Hematopoietic multipotent progenitor cell treated with erythropoietin and hydrocortisone succinate and interleukin-3 and kit ligand, for 6 days (in vitro differentiated cells): Measurements from ENCODE around the gene DENND1C.

Experiments used
- DNase-seq: peaks from one replicate; pipeline ENCODE4 v3.0.0-alpha.2; 2015

Gene DENND1C

DNA sequence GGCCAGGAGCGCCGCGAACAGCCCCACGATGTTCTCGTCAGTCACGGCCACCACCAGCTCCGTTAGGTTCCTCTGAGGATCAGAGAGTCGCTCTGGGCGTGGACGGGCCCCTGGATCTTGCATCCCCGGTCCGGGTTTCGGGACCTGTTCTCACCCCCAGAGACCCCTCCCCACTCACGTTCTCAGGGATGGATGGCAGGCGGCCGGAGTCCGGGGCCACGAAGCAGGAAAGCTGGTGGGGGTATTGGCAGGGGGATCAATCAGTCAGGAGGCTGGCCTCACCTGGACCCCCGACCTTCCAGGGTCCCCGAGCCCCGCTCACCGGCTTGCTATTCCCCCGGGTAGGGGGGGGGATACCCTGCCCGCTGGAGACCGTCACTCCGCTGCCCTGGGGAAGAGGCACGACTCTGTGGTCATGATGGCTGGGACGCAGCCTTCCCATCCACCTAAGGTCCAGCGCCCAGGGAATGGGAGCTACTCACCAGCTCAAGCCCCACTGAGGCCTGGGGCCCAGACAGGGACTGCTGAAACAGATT, 4.6 kb downstream of the DENND1C start:
- DNase-seq, result no peak

DNA sequence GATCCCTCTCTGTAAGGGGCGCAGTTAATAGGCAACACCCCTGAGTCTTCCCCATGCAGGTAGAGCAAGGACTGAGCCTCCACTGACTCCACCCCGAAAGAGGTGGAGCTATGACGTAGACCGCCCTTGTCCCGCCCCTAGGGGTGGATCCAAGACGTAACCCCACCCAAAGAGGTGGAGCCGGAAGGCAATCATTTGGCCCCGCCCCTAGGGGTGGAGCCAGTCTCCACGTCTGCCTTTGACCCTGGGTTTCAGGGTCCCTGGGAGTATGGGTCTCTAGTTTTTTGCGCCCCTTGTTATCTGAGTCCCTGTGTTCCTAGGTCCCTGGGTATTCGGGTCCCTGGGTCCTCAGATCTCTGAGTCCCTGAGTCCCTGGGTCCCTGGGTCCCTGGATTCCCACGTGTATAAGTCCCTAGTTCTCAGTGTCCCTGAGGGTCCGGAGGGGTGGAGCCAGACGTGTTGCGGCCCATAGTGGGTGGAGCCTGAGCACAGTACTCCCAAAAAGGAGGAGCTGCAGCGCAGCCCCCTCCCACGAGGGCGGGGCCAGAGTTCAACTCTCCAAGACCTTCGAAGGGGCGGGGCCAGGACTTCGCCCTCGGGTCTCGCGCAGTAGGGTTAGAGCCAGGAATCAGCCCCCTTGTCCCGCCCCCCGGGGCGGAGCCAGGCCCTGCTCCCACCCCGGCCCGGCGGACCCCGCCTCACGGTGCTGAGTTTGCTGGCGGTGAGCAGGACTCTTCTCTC, 5.3 kb downstream of the DENND1C start:
- DNase-seq, result peak; percentile 65

DNA sequence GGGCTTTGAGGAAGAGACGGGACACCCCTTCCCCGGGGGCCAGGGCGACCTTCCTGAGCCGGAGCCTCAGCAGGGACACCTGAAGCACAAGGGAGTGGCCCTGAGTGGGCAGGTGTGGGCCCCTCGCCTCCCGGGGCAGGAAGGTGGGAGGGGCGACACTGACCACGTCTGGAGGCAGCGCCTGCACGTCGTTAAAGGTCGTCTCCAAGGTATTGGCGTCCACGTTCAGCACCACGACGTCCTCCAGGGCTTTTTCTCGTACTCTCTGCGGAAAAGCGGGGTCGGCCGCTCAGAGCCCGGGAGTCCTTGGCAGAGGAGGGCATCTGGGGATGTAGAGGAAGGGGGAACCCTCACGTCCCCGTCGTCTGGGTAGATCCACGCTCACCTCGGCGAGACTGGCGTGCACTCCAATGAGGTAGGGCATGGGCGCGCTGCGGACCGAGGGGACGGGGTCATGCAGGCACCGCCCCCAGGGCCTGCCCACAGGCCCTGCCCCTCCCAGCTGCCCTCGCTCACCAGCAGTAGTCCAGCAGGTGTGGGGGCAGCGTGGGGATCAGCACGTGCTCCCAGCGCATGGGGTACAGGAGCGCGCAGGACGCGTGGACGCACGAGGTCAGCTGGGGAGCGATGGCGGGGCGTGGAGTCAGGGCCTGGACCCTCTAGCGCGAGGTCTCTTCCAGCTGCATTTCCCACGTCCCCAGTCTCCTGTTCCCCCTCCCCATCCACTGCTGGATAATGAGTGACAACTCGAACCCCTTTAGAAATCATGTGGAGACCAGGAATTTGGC, 6.1 kb downstream of the DENND1C start:
- no peak for DNase-seq

DNA sequence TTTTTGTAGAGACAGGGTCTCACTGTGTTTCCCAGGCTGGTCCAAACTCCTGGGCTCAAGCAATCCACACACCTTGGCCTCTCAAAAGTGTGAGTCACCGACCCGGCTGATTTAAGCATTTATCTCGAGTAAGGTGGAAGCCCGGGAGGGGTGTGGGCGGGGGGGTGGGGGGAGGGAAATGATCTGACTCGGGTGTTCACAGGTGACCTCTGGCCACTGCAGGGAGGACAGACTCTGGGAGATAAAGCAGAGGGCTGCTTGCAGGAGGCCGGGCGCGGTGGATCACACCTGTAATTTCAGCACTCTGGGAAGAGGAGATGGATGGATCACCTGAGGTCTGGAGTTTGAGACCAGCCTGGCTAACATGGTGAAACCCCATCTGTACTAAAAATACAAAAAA, 7.9 kb downstream of the DENND1C start:
- no peak for DNase-seq

DNA sequence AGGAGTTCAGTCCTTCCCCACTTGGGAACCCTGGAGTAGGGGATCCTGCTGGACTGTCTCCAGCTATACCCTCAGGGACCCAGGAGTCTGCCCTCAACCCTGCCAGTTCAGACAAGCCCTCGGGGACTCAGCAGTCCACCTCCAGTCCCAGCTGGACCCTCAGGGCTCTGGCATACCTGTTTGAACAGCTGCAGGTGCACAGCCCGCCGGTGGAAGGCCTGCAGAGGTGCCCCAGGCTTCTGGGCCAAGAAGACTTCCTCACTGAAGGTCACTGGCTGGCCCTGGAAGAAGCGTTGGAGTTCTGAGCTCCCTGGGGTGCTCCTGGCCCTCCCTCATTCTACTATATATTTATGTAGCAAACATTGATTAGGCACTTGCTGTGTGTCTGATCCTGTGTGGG, 8.9 kb downstream of the DENND1C start:
- DNase-seq, result no peak

DNA sequence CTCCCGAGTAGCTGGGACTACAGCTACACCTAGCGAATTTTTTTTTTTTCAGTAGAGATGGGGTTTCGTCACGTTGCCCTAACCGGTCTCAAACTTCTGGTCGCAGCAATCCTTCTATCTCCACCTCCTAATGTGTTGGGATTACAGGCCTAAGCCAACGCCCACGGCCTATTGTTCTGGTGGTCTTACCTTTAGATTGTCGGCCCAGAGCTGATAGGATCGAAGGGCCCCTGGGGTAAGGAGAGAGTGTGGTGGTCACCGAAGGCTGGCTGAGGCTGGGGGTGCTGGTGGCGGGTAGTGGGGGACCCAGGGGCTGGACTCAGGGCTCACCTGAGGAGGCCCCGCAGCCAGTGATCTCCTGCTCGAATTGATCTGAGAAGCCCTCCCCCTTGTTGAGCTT, 10.5 kb downstream of the DENND1C start:
- no peak for DNase-seq

DNA sequence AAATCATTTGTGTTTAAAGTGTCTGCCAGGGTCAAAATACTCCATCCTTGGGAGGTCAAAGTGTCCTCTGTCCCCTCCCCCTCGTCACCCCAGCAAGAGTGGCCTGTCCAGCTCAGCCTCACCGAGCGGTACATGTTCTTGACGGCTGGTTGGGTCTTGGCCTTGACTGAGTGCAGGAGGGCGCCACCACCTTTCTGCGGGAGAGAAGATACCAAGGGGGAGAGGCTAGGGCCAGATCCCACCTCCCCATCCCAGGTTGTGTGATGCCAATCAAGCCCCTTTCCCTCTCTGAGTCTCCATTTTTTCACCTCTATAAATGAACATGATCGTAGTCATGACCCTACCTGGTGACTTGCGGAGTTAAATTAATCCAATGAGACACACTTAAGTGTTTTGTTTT, 11.4 kb downstream of the DENND1C start:
- DNase-seq, result no peak

DNA sequence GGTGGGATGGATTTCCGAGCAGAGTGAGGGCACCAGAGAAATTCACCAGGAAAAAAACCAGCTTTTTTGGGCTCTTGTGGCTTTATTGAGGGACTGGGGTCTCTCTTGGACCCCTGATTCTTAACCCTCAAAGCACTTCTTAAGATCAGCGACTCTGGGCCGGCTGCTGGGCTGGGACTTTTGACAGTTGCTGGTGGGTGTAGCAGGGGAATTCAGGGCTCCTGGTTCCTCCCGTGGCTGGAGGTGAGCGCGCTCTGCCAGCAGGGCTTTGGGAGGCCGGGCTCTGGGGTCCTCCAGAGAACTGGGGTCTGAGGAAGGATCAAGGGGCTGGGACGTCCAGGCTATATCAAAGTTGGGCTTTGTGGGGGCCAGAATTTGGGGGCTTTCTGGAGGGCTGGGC, 14.2 kb downstream of the DENND1C start:
- DNase-seq, result no peak

DNA sequence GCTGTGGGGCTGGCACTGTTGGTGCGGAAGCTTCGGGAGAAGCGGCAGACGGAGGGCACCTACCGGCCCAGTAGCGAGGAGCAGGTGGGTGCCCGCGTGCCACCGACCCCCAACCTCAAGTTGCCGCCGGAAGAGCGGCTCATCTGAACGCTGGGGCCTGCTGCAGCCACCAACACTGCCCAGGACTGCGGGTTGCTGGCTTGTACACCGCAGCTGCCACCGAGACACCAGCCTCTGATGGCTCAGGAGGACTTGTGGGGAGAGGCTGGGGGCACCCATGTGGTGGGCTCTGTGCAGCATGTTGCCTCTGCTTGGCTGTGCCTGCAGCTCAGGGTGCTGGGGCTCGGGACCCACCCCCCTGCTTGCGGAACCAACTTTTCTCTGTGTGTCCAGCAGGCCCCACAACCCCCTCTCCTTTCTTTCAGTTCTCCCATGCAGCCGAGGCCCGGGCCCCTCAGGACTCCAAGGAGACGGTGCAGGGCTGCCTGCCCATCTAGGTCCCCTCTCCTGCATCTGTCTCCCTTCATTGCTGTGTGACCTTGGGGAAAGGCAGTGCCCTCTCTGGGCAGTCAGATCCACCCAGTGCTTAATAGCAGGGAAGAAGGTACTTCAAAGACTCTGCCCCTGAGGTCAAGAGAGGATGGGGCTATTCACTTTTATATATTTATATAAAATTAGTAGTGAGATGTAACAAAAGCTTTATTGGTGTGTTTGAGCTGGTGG, 14.9 kb downstream of the DENND1C start:
- no peak for DNase-seq

DNA sequence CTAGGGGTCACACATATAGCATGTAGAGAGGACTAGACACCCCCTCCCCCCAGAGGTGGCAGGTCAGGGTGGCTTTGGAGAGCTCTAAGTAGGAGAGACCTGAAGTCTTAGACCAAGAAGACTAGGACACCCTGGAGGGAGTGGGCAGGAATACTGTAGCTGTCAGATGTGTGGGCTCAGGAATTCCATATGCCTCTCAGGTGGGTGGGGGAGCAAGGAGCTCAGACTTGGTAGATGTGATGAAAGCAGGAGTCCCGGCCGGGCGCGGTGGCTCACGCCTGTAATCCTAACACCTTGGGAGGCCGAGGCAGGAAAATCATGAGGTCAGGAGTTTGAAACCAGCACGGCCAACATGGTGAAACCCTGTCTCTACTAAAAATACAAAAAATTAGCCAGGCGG, 15.9 kb downstream of the DENND1C start:
- DNase-seq, result no peak

DNA sequence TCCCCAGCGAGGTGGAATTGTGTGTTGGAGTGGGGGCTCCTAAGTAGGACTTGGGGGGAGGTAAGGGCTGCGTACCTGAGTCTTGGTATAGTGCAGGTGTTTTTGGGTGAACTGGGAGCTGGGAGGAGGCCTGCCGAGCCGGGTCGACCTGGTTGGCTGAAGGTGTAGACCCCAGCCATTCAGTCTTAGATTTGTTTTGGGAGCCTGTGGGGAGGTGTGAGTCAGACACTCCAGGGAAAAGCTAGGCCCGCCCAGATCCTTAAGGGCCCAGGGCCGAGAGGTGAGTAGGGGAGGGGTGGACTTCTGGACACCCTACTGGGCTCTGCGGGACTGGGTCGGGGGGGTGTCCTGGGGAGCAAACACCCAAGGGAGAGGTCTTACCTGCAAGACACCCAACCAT, 16.6 kb downstream of the DENND1C start:
- no peak for DNase-seq

DNA sequence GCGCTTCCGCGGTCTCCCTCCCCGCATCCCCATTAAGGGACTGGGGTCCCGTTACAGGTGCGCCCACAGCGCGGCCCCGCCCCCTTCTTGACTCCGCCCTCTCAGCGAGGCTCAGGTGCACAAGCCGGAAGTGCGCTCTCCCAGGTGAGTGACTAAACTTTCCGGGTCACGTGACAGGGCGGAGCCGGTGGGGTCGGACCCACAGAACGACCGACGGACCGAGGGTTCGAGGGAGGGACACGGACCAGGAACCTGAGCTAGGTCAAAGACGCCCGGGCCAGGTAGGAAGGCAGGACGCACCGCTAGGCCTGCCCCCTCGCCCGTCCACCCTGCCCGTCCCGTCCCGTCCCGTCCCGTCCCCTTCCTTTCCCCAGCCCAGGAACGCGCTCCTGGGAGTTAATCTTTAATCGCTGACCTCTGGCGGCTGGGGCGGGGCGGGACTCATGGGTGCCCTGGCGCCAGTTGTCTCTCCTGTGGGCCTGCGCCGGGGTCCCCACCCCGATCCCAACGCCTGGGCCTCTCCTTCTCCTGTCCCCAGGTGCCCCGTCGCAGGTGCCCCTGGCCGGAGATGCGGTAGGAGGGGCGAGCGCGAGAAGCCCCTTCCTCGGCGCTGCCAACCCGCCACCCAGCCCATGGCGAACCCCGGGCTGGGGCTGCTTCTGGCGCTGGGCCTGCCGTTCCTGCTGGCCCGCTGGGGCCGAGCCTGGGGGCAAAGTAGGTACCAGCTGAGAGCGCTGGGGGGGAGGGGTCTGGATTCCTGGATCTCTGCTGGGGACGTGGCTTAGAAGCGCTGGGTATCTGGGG, 17.3 kb downstream of the DENND1C start, which contains the start of gene CRB3:
Gene CRB3, plus strand, starts transcription at position 202 of the 804 bp plus-strand sequence. Its CDS starts 431 bp downstream, at position 633.
- no peak for DNase-seq

DNA sequence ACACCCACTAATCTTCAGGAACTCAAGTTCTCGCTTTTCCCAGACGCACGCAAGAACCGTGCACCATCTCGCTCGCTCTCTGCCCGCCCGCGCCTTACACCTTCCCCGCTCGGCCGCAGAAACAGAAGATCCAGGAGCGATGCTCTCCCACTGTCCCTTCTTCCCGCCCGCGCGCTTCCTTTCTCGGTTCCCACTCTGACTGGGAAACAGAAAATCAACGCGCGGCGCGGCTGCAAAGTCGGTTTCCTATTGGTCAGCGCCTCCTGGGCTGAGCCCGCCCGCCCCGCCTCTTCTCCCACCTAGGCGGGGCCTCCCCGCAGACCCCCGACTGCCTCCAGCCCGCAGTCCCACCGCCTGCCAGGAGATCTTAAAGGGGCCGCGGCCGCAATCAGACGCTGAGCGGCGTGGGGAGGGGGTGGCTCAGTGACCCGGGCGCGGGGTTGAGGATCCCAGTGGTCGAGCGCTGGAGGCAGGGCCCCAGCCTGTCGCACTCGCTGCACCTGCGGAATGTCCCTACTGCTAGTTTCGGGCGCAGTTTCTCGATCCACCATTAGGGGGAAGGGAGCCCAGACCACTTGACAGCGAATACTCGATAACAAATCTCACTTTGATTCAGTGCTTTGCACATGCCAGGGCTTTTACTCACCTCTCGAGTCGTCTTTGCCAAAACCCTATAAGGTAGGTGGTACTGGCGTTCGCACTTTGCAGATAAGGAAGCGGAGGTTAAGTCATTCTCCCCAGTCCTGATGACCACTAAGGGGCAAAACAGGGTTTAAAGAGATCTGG, 21.3 kb downstream of the DENND1C start:
- DNase-seq, result peak; percentile 99

DNA sequence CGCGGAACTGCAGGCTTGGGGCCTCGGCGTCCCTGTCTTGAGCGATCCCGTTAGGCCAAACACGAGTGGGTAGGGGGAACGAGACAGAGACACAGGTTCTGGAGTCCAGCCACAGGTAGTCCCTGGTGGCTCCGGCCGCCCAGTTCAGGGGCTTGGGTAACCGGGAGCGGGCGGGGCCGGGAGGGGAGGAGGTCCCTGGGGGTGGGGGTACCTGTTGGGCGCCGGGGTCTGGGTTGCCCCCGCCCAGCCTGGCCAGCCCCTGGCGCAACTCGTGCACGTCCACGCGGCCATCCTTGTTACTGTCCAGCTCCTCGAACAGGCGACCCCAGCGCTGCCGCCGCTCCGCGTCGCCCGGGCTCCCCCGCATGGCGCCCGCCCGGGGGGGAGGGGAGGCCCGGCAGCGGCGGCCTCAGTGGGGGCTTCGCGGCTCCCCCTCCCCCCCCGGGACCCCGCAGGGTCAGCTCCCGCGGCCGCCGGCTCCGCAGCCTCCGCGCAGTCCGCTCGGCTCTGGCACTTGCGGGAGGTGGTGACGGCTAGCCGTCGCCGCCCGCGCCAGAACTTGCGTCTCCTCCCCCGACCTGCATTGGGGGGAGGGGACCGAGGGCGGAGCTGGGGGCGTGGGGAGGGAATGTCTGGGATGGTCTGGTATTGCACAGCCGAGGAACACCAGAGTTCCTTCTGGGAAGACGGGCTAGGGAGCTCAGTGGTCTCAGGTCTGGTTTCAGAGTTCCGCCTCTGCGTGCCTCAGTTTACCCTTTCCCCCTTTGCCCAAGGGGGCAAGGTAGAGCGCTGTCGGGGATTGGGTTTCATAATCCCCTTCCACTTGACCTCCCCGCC, 22.1 kb downstream of the DENND1C start, which contains the start of gene SLC25A23:
Gene SLC25A23, minus strand, starts transcription at position 531 of the 837 bp plus-strand sequence. Its CDS starts 164 bp downstream, at position 367.
- peak; percentile 65 for DNase-seq

DNA sequence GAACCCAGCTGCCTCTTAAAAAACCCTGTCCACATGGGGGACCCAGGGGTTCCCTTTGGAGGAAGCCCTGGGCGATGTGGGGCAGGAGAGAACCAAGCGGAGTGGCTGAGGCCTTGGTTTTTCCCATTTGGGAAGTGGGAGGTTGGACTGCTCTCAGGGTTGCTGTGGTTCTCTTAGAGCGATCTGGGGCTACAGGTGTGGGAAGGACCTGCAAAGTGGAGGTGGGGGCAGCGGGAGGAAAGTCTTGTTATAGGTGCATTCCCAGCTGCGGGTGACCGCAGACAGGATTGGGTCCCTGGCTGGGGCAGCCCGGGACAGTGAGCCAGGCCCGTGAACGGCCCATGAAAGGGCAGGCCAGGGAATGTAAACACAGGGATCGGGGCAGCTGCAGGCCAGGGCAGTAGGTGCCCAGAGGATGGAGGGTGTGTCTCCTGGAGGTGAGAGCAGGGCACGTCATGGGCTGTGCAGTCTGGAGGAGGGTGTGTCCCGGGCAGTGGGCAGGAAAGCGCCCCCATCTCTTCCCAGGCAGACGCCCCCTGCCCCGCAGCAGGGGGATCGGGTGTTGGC, 22.8 kb downstream of the DENND1C start:
- no peak for DNase-seq

DNA sequence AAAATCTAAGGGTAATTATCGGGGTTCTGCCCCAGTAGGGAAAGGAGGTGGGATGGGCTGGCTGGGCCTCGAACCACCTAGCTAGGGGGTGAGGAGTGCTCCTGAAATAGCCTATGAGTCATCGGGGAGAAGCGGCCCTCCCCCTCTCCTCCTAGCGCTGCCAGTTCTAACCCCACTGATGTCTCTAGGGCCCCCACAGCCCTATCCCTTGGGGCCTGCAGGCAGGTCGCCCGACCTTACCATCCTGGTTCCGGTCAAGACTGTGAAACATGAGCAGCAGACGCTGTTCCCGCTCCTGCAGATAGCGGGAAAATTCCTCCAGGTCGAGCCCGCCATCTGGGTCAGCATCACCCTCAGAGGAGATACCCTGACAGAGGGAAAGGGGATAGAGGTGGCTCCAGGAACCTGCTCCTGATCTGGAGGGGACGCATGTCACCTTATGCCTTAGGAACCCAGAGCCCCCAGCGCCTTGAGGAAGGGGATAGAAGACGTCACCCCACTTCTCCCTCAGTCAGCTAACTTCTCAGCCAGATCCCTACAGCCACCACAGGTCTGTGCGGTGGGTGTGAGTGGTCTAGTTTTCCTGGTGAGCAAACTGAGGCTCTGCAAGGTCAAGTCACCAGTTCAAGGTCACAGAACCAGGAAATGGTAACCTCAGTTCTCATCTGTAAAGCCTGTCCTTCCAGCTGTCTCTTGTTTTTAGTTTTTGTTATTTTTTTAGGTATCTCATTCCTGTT, 23.5 kb downstream of the DENND1C start:
- no peak for DNase-seq

DNA sequence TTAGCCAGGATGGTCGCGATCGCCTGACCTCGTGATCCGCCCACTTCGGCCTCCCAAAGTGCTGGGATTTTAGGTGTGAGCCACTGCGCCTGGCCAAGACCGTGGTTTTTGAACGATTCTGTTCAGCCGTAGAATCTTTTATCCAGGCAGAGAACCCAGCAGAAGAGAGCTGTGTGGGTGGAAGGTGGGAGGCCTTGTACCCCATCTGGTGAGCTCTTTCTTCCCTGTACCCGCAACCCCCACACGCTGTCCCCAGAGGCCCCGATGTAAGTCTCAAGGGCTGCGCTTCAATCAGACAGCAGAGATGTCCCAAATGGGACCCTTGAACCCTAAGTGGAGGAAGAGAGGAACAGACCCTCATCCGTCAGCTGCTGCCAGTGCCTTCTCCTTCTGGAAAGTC, 25.7 kb downstream of the DENND1C start:
- DNase-seq, result no peak

DNA sequence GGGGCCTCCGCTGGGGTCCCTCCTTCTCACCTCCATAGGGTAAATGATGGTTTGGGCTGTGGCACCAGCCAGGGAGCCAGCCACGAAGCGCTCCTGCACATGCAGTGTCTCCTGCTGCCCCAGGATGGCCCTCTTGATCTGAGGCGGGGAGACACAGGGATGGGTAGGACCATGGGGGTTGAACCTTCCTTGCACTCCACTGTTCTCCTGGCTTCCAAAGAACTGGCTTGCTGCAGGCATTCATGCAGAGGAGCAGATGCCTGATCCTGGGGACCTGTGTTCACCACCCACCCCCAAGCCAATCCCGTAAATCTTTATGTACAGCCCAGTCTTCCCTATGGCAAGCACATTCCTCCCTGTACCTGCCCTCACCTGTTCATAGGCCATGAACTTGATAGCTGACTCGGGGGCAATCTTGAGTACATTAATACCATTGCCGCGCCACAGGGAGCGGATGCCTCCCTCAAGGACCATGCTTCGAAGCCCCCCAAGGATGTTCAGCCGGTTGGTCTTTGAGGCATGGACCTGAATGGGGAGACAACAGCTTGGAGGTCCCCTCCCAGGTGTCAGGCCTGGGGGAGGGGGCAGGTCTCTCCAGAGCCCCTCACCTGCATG, 27.5 kb downstream of the DENND1C start:
- DNase-seq, result no peak

DNA sequence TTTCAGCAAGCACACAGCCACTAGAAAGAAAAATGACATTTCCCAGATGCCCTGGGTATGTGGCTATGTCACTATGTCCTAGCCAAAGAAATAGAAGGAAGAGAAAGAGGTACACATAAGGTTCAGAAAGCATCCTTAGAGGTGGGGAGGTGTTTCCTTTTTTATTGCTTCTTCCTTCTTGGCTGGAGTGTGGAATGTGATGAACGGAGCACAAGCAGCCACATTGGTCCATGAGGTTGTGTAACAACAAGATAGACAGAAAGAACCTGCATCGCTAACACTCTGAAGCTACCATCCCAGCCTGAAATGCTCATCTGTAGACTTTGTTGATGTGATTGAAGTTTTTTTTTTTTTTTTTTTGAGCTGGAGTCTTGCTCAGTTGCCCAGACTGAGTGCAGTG, 28.7 kb downstream of the DENND1C start:
- DNase-seq, result no peak
